Measurements from ENCODE around the gene NRP1.
"Not testable (repeated sequence)": the region's sequence is repeated elsewhere in the genome, so short reads cannot be mapped to it uniquely, and the experiment has no call there.

Gene NRP1

DNA sequence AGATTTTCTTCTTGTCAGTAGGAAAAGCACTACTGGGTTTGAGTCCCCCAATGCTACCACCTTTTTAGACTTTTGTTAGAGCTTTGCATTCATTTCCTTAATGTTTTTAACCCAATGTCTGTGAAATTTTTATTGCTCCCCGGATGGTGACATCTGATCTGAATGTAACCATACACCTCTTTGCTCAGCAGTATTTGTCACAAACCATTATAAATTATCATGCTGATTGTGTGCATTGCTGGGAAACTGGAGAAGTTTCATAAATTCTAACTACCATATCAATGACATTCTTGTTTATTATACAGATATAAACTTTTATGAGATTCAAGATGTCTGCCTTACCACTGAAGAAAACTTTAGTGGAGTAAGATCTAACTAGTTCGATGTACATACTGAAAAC, 8.5 kb downstream of the NRP1 start:
- no peak for DNase-seq

GRCh38 chr10:33323721-33324120, 10.7 kb downstream of the NRP1 start:
- no peak for DNase-seq

GRCh38 chr10:33321516-33321915, 13.0 kb downstream of the NRP1 start:
- DNase-seq = no peak

DNA sequence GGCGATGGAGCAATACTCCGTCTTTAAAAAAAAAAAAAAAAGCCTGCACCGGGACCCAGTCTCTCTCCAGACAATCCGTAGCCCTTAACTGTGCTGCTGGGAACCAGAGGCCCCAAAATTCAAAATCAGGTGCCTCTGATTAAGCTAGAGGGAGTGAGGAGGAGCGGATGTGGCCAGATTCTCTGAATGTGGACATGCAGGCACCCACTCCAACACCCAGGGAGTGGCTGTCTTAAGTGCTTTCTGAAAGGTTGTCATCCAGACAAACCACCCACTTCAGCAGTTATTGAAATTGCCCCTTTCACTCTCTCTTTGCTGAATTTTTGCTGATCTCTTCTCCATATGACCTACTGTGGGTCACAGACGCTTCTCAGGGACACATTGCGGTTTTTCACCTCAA, 14.2 kb downstream of the NRP1 start:
- DNase-seq = no peak

DNA sequence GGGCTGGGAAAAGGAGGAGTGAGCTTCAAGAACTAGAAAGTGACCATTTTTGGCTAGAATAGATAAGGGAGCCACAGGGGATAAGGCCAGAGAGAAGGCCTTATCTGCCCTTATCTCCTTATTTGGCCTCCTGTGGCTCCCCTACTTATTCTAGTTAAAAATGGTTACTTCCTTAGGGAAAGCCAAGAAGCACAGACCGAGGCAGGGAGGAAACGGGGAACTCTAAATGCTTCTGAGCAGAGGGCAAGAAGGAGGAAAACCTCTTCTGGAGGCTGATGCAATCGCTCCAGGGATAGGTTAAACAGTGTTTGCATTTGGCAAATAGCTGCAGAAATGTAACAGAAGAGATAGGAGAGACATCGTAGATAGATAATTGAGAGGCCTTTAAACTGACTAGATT, 18.6 kb downstream of the NRP1 start:
- no peak for DNase-seq

DNA sequence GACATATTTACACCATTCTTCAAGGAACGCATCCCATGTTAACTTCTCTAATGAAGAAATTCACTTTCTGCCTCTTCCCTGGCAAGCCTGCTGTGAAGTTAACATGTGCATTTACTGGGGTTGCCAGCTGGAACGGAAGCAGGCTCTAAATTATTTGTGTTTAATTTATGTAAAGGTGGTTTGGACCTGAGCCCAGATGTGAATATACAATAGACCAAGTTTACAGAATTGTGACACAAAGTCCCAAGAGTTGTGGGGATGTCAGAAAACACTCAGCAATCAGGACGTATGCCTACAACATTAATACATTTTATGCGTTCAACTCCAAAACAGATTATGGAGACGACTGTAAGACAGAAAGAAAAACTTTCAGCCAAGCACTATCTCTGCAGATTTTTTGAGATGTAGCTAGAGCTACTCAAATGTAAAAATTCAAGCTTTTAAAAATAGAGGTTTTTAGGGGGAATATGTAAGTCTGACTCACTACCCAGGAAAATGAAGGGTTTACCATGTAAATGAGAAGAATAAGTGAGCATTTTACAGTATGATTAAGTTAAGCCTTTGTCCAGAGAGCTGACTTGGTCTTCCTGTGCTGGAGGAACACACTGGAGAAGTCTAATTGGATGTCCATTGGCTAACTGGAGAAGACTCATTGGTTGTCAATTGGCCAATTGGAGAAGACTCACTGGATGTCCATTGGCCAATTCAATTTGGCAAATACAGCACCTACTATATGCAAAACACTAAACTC, 19.5 kb downstream of the NRP1 start:
- DNase-seq = no peak

- DNase-seq = no peak
These were observed 22.8 kb downstream of the NRP1 start for GRCh38 chr10:33311640-33312039.

DNA sequence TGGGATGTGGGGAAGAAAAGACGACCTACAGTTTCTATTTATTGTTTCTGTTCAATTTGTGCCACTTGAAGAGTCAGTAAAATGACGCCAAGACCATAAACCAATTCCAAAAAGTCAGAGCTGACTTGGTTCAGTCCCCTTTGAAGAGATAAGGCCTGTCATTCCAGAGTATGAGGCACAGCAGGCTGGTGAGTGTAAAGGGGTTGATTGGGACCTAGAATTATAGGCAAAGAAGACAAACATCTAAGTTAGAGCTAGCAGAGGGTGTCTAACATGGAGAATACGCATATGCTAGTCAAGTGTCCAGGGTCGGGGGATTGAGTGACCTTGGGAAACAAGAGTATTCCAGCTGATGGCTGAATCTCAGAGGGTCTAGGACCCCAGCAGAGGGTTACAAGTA, 23.6 kb downstream of the NRP1 start:
- DNase-seq = no peak

DNA sequence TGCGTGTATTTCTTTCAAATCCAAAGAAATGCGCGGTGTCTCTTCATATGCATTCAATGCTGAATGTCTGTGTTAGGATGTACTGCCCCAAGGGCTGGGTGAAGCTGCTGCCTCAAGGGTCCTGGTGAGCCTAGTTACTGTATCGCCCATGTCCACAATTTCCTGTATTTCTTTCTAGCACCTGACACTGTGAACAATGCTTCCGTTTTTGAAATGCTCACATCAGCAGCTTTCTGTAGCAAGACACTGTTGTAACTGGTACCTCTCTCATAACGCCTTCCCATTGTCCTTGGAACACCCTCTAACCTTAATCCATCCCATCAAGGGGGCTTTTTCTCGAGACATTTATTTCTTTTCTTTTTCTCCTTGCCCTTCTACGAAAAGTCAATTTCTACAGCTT, 25.1 kb downstream of the NRP1 start:
- DNase-seq = no peak

DNA sequence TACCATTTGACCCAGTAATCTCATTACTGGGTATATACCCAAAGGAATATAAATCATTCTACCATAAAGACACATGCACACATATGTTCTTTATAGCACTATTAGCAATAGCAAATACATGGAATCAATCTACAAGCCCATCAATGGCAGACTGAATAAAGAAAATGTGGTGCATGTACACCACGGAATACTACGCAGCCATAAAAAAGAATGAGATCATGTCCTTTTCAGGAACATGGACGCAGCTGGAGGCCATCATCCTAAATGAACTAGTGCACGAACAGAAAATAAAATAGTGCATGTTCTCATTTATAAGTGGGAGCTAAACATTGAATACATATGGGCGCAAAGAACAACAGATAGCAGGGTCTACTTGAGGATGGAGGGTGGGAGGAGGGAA, 26.6 kb downstream of the NRP1 start:
- no peak for DNase-seq

- DNase-seq = no peak
These were observed 27.6 kb downstream of the NRP1 start for GRCh38 chr10:33306701-33307519.

DNA sequence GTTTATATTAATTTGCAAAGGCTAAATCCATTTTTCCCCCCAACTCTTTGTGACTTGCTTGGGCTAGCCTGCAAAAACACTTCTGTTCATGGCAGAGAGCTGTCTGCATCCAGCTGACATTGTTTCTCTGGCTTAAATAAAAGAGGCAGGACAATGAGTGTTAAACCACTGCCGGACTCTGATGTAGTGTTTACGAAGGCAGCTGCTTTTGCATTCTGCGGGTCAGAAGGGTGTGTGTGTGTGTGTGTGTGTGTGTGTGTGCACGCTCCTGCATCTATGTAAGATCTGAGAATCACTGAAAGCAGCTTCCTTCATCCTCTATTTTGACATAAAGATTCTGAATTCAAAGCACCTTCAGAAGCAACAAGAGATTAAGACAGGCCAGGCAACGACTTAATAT, 28.3 kb downstream of the NRP1 start:
- no peak for DNase-seq

GRCh38 chr10:33304423-33305225, 29.8 kb downstream of the NRP1 start:
- no peak for DNase-seq

- DNase-seq = no peak
These were observed 30.5 kb downstream of the NRP1 start for GRCh38 chr10:33303988-33304387.

GRCh38 chr10:33302208-33302829, 32.1 kb downstream of the NRP1 start:
- DNase-seq = peak in 10 of 56 donors; percentile 4 to 35 (median 19)

DNA sequence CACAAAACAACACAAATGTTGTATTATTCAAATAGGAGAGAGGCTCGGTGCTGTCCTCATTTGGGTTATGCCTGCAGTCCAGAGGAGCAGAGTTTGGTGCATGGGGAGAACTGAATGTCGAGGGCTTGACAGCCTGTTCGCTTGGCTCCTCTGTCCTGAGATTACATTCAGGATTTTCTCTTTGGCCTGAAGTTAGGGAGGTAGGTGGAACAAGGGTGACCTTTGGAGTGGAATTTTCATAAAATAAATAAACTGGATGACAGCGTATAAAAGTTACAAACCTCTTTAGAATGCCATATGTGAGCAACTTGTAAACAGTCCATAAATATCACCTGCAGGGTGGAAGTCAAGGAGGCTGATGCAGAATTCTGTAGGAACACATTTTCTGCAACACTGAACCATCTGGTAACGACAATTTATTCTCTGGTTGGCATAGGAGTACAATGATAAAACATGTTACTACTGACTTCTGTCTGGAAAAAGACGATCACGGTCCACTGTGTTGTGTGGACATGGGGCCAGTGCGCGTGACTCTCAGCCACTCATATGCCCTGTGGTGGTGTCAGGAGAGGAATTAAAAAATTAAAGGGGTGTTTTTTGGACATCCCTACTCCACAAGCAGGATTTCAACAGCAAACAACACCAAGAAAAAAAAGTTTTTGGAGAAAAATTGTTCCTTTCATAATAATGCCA, 33.2 kb downstream of the NRP1 start:
- no peak for DNase-seq

DNA sequence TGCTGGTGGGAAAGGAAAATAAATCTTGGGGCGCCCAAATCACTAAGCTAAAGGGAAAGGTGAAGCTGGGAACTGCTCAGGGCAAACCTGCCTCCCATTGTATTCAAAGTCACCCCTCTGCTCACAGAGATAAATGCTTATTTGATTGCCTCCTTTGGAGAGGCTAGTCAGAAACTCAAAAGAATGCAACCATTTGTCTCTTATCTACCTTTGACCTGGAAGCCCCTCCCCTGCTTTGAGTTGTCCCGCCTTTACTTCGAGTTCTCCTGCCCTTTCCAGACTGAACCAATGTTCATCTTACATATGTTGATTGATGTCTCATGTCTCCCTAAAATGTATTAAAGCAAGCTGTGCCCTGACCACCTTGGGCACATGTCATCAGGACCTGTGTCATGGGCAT, 33.9 kb downstream of the NRP1 start:
- not testable (repeated sequence) for DNase-seq

DNA sequence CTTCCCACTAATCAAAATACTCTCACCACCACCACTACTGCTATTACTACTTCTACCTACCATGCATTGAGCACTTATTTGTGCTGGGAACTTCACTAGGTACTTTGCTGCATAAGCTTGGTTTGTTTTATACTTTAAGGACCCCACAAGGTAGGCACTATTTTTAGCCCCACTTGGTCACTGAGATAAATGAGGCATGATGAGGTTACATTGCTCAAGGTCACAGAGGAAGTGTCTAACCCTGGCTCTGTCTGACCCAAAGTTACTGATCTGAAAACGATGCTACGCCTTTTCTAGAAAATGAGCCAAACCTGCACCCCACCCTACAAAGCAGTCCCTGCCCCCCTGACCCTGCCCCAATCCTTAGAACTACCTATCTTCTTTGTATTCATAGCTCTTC, 35.6 kb downstream of the NRP1 start:
- no peak for DNase-seq

DNA sequence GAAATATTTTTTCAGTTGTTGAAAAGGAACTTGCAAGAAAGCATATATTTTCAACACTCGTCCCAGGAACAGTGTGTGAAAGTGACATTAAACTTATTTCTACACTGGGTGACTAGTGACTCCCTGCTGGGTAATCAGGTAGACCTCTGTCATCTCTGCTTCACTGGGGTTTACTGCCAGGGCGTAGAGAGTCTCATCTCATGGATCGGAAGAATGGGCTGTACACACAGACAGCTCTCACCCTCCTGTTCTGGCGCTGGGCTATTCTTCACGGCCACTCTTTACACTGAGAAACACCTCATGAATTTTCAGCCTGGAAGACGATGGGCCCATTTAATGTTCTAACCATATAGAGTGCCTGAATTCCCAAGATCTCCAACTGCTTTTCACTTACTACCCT, 36.4 kb downstream of the NRP1 start:
- DNase-seq = no peak

DNA sequence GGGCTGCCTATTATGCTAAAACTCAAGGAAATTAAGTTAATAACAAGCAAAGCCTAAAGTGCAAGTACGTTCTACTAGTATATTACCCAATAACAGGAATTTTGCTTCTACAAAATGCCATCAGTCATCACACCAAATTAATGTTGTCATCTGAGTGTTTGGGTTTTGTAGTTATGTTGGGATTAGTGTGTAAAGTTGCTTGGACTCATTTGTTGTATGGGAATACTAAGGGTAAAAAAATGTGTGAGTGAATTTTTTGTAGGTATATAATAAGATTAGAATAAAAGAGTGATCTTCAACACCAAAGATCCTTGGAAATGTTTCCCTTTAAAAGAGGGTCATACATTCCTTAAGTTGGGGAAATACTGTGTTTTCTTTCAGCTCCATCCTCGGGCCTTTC, 38.6 kb downstream of the NRP1 start:
- no peak for DNase-seq
